Prostate gland (tissue), 2 donors: ENCODE data around the gene TBC1D22B. TPM values are rescaled to one million over a fixed set of nuclear protein-coding genes. Genes with fewer than 3 reads are reported as not detected.

ENCODE experiments used
- DNase-seq: peaks from one replicate; pipeline ENCODE4 v3.0.0-alpha.2; 2019; ENCODE audit warnings: low spot score
- H3K27ac ChIP-seq, 2 donors: fragments of 200-600 bp; sonication (generic); 2 replicates each; pipeline ENCODE4 v1.5.1; 2017 to 2019
- H3K27me3 ChIP-seq: fragments of 200-600 bp; sonication (generic); replicated peaks from 2 replicates; pipeline ENCODE4 v1.5.1; 2019; ENCODE audit not compliant: insufficient read depth
- H3K36me3 ChIP-seq, 2 donors: fragments of 200-600 bp; sonication (generic); 1 replicate in 1 of 2; 2 replicates in 1 of 2; pipeline versions ENCODE4 v1.5.1 to v1.8.1; 2017 to 2019
- H3K4me1 ChIP-seq: fragments of 200-600 bp; sonication (generic); replicated peaks from 2 replicates; pipeline ENCODE4 v1.5.1; 2019
- H3K4me3 ChIP-seq, 2 donors: fragments of 200-600 bp; sonication (generic); 2 replicates each; pipeline ENCODE4 v1.5.1; 2017 to 2019
- H3K9me3 ChIP-seq: fragments of 200-600 bp; sonication (generic); 2 replicates; pipeline ENCODE4 v1.5.1; 2017
- CTCF ChIP-seq, 4 experiments: fragments of 200-600 bp in 2 of 4; fragments of 450-650 bp in 2 of 4; sonication (generic) in 2 of 4; IDR thresholded peaks; 1 replicate in 3 of 4; 2 replicates in 1 of 4; pipeline ENCODE4 v1.5.1; 2016 to 2019; ENCODE audit warnings: antibody characterized with exemption in 4 of 4, mild to moderate bottlenecking in 2 of 4, moderate library complexity in 2 of 4
- POLR2A ChIP-seq: fragments of 450-650 bp; IDR thresholded peaks from one replicate; pipeline ENCODE4 v1.6.1; 2016; ENCODE audit warnings: antibody characterized with exemption, mild to moderate bottlenecking
- POLR2AphosphoS5 ChIP-seq: sonication (generic); formaldehyde crosslinking; IDR thresholded peaks from one replicate; pipeline ENCODE4 v1.6.1; 2017; ENCODE audit warnings: antibody characterized with exemption
- WGBS: methylation state at CpG from one replicate; pipeline ENCODE4 v1.1.5; 2018; 5-methylcytosine and 5-hydroxymethylcytosine counted together
- intact Hi-C: fragments of 100-400 bp; cut with DNase I; formaldehyde crosslinking; loops from one replicate; pipeline ENCODE4 v1.14.2; 2022
- total RNA-seq, 2 donors: library from RNA; depleted of rRNA; stranded (reverse); fragments of >200 nt; gene quantifications; one replicate each; pipeline ENCODE4 v1.1.0, GENCODE V29; 2016

The TBC1D22B gene
- total RNA-seq, 2 donors from 2014 or later = 10.7 to 27.0 TPM

- no peak for DNase-seq
- WGBS = 82% methylated on average over 4 of the region's 4 CpGs
- Histone ChIP-seq H3K4me3 (no peak overlapping the region), H3K36me3 (no peaks in the 10 kb centered on the region), H3K27me3 (no peaks in the 10 kb centered on the region), H3K4me1 (no peaks in the 10 kb centered on the region), H3K27ac (no peak overlapping the region), H3K9me3 (no peaks in the 10 kb centered on the region)
- TF ChIP-seq POLR2AphosphoS5 = no peak
- TF ChIP-seq CTCF (IDR thresholded peaks at IDR 0.05) = no peak
- intact Hi-C loops = no loop called here
These were observed 6.3 kb upstream of the TBC1D22B start for GRCh38 chr6:37251211-37251780.

- no peak for TF ChIP-seq POLR2AphosphoS5
- TF ChIP-seq POLR2A = no peak
- TF ChIP-seq CTCF (IDR thresholded peaks at IDR 0.05) = no peak
- intact Hi-C loops = no loop called here
These were observed 4.0 kb upstream of the TBC1D22B start for GRCh38 chr6:37253486-37254007.

GRCh38 chr6:37254881-37255280 is 2.7 kb upstream of the TBC1D22B start:
- no peak for DNase-seq

More at GRCh38 chr6:37253486-37254007, 4.0 kb upstream of the TBC1D22B start:
- no peak overlapping the region for H3K4me3 ChIP-seq
- H3K27me3 ChIP-seq = no peaks in the 10 kb centered on the region
- H3K9me3 ChIP-seq = no peaks in the 10 kb centered on the region
- H3K36me3 ChIP-seq = no peaks in the 10 kb centered on the region
- no peaks in the 10 kb centered on the region for H3K4me1 ChIP-seq
- DNase-seq = no peak
- H3K27ac ChIP-seq = no peak overlapping the region

GRCh38 chr6:37256692-37257319 is 766 bp upstream of the TBC1D22B start:
- H3K9me3 ChIP-seq = no peaks in the 10 kb centered on the region
- 51% methylated on average over 12 of the region's 12 CpGs for WGBS
- peak overlapping the region; percentile 90 to 97 for H3K4me3 ChIP-seq
- no peaks in the 10 kb centered on the region for H3K36me3 ChIP-seq
- H3K27ac ChIP-seq = no peak overlapping the region
- no peak for TF ChIP-seq POLR2A
- no peak for TF ChIP-seq CTCF (IDR thresholded peaks at IDR 0.05)
- TF ChIP-seq POLR2AphosphoS5 = no peak
- DNase-seq = no peak
- no peaks in the 10 kb centered on the region for H3K4me1 ChIP-seq
- H3K27me3 ChIP-seq = no peaks in the 10 kb centered on the region
- intact Hi-C loops = no loop called here

More at GRCh38 chr6:37254881-37255280, 2.7 kb upstream of the TBC1D22B start:
- no peak for TF ChIP-seq CTCF (IDR thresholded peaks at IDR 0.05)
- TF ChIP-seq POLR2A = no peak
- no peak for TF ChIP-seq POLR2AphosphoS5
- Histone ChIP-seq H3K4me3 (no peak overlapping the region), H3K27ac (no peak overlapping the region), H3K4me1 (no peaks in the 10 kb centered on the region), H3K36me3 (no peaks in the 10 kb centered on the region), H3K27me3 (no peaks in the 10 kb centered on the region), H3K9me3 (no peaks in the 10 kb centered on the region)
- WGBS = 89% methylated on average over 5 of the region's 5 CpGs
- intact Hi-C loops = no loop called here

GRCh38 chr6:37257320-37257633 is 295 bp upstream of the TBC1D22B start:
- TF ChIP-seq POLR2A (no peak), CTCF (IDR thresholded peaks at IDR 0.05) (no peak), POLR2AphosphoS5 (no peak)

More at GRCh38 chr6:37257320-37257633, 295 bp upstream of the TBC1D22B start:
- WGBS = 1% methylated on average over 9 of the region's 9 CpGs
- Histone ChIP-seq H3K27ac (no peak overlapping the region), H3K4me3 (peak overlapping the region; percentile 90 to 97), H3K4me1 (no peaks in the 10 kb centered on the region), H3K9me3 (no peaks in the 10 kb centered on the region), H3K27me3 (no peaks in the 10 kb centered on the region), H3K36me3 (no peaks in the 10 kb centered on the region)
- intact Hi-C loops = no loop called here
- no peak for DNase-seq
